ENCODE data around the gene TPH2.

DNA sequence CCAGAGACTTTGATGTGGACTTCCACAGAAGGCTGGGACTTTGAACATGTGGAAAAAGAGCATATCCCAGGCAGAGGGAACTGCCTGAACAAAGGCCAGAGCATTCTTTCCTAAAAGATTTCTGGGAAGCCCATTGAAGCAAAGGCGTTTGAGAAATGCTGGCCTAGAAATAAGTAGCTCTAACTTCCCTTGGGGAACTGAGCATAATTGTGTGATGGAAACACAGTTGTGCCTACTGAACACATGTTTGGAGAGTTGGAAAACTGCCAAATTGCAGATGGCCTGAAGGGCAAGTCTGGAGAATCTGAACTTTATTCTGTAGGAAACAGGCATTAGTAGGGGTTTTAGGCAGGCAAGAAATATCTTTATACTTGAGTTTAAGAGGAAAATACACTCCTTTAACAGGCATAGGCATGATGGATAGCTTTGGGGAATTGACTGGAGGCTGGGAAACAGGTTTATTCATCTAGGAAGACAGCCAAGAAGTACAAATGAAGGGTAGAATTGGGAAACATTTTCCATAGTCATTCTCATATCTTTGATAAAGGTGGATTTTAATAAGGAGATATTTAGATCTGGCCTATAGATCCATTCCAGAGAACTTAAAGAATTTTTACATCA lies 134.1 kb downstream of the TPH2 start:
- TF ChIP-seq, protein P1, sequence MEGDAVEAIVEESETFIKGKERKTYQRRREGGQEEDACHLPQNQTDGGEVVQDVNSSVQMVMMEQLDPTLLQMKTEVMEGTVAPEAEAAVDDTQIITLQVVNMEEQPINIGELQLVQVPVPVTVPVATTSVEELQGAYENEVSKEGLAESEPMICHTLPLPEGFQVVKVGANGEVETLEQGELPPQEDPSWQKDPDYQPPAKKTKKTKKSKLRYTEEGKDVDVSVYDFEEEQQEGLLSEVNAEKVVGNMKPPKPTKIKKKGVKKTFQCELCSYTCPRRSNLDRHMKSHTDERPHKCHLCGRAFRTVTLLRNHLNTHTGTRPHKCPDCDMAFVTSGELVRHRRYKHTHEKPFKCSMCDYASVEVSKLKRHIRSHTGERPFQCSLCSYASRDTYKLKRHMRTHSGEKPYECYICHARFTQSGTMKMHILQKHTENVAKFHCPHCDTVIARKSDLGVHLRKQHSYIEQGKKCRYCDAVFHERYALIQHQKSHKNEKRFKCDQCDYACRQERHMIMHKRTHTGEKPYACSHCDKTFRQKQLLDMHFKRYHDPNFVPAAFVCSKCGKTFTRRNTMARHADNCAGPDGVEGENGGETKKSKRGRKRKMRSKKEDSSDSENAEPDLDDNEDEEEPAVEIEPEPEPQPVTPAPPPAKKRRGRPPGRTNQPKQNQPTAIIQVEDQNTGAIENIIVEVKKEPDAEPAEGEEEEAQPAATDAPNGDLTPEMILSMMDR (IDR thresholded peaks at IDR 0.05; ENCODE audit: borderline replicate concordance, extremely low read depth, low read length, poor library complexity, severe bottlenecking): no peak
- TF ChIP-seq EZH2 (IDR thresholded peaks at IDR 0.05; ENCODE audit: borderline replicate concordance, low read depth, low read length, severe bottlenecking): no peak

Measured in DND-41 (cell line).